Fibroblast of skin of left biceps (primary cell): ENCODE results near the gene DUS4L.
A peak's percentile ranks its signal among the peaks of the same experiment; 100 is the strongest.
"Not testable (repeated sequence)": the region's sequence is repeated elsewhere in the genome, so short reads cannot be mapped to it uniquely, and the experiment has no call there.

Source experiments
- DNase-seq, 2 experiments: peaks; one replicate each; pipeline ENCODE4 v3.0.0-alpha.2; 2013; ENCODE audit warnings: low read depth in 2 of 2

Gene DUS4L

GRCh38 chr7:107563775-107564552 is at the start of gene DUS4L, which contains the start of gene COG5:
DUS4L (plus strand) TSS chr7:107563971; CDS start chr7:107567071, 3,100 bp downstream.
COG5 (minus strand) TSS chr7:107563920; CDS start chr7:107563896, 24 bp downstream.
- no peak for DNase-seq

- DNase-seq, result no peak
These were observed 37.1 kb upstream of the DUS4L start for GRCh38 chr7:107526672-107527071.

- no peak for DNase-seq
These were observed 36.6 kb upstream of the DUS4L start for GRCh38 chr7:107527196-107527595.

GRCh38 chr7:107528461-107528860 is 35.3 kb upstream of the DUS4L start:
- no peak for DNase-seq

GRCh38 chr7:107530751-107531150 is 33.0 kb upstream of the DUS4L start:
- DNase-seq, result no peak

GRCh38 chr7:107534139-107534538 is 29.6 kb upstream of the DUS4L start:
- DNase-seq, result no peak

- not testable (repeated sequence) for DNase-seq
These were observed 26.5 kb upstream of the DUS4L start for GRCh38 chr7:107537228-107537627.

- no peak for DNase-seq
These were observed 25.8 kb upstream of the DUS4L start for GRCh38 chr7:107538001-107538400.

GRCh38 chr7:107543338-107543993 is 20.3 kb upstream of the DUS4L start:
- DNase-seq, result no peak

- no peak for DNase-seq
These were observed 18.8 kb upstream of the DUS4L start for GRCh38 chr7:107544848-107545591.

GRCh38 chr7:107551936-107552335 is 11.8 kb upstream of the DUS4L start:
- DNase-seq, result no peak

- DNase-seq, result no peak
These were observed 7.9 kb upstream of the DUS4L start for GRCh38 chr7:107555893-107556292.

- DNase-seq, result no peak
These were observed 3.9 kb upstream of the DUS4L start for GRCh38 chr7:107559864-107560263.

- DNase-seq, result no peak
These were observed 2.8 kb upstream of the DUS4L start for GRCh38 chr7:107560898-107561516.

GRCh38 chr7:107563081-107563774 is 543 bp upstream of the DUS4L start:
- no peak for DNase-seq

GRCh38 chr7:107564553-107565298 is 955 bp downstream of the DUS4L start:
- DNase-seq, result peak in 1 of 2 experiments; percentile 65

- no peak for DNase-seq
These were observed 6.5 kb downstream of the DUS4L start for GRCh38 chr7:107570298-107570697.

- DNase-seq, result no peak
These were observed 9.8 kb downstream of the DUS4L start for GRCh38 chr7:107573537-107573936.

GRCh38 chr7:107579554-107579884 is 15.7 kb downstream of the DUS4L start:
- no peak for DNase-seq

- DNase-seq, result no peak
These were observed 16.3 kb downstream of the DUS4L start, which contains the start of gene BCAP29 for GRCh38 chr7:107579885-107580715. BCAP29 (plus strand) TSS chr7:107580246; CDS start chr7:107580773, 527 bp downstream.
